ENCODE data around the gene PPP1R9B. TPM values are rescaled to one million over a fixed set of nuclear protein-coding genes. Genes with fewer than 3 reads are reported as not detected.

Gene PPP1R9B
- total and polyA plus RNA-seq, 2 of the 8 experiments (the other 6 are each of a cell fraction or from before 2014, with no cell fraction given), result 5.2 to 13.1 TPM

- Histone ChIP-seq H3K4me1 (replicated peaks in 1 of 4; ENCODE audit: control insufficient read depth in 3 of 4, insufficient read depth in 4 of 4, low read length in 3 of 4) (peaks cover 0 to 4% (median 2%) of the 10 kb centered on the region in 4 experiments; a peak in 1 of 7 replicates), H3K36me3 (ENCODE audit: control insufficient read depth in 2 of 4, insufficient read depth in 4 of 4, low read length in 3 of 4) (no peaks in the 10 kb centered on the region; a peak in 2 of 8 replicates), H3K18ac (ENCODE audit: extremely low read depth, low read length) (no peak overlapping the region), H2BK12ac (ENCODE audit: low read depth, low read length) (no peak overlapping the region), H3K56ac (replicated peaks; ENCODE audit: insufficient read length, low read depth, low read length) (no peak overlapping the region), H3K79me2 (ENCODE audit: control insufficient read depth in 1 of 2, insufficient read depth in 2 of 2, low read length in 2 of 2) (no peaks in the 10 kb centered on the region), H3K27me3 (replicated peaks in 1 of 4; ENCODE audit: control insufficient read depth in 3 of 4, extremely low read depth in 1 of 4, insufficient read depth in 3 of 4, low read length in 3 of 4) (no peaks in the 10 kb centered on the region; a peak in 1 of 7 replicates), H3K27ac (ENCODE audit: low read depth, low read length) (no peak overlapping the region), H4K91ac (replicated peaks; ENCODE audit: insufficient read length, low read length) (no peak overlapping the region), H3K14ac (ENCODE audit: insufficient read length) (no peak overlapping the region), H4K8ac (ENCODE audit: extremely low read depth, insufficient read depth, low read length) (no peak overlapping the region), H3K9me3 (ENCODE audit: insufficient read depth in 2 of 2, low read depth in 1 of 2, low read length in 1 of 2) (no peaks in the 10 kb centered on the region), H3K4ac (replicated peaks; ENCODE audit: insufficient read length, low read depth, low read length) (no peak overlapping the region), H3K23ac (ENCODE audit: insufficient read length) (no peak overlapping the region), H3K23me2 (ENCODE audit: low read depth, low read length) (no peaks in the 10 kb centered on the region), H3K9ac (replicated peaks in 1 of 4; ENCODE audit: extremely low read depth in 1 of 4, low read depth in 3 of 4, low read length in 3 of 4) (no peak overlapping the region), H4K5ac (ENCODE audit: insufficient read length, low read depth, low read length) (no peak overlapping the region), H3K4me3 (ENCODE audit: extremely low read depth in 1 of 4, insufficient read depth in 2 of 4, low read depth in 3 of 4, low read length in 4 of 4) (no peak overlapping the region), H3K4me2 (ENCODE audit: insufficient read depth in 1 of 2, low read depth in 2 of 2, low read length in 2 of 2) (no peak overlapping the region), H2BK120ac (replicated peaks; ENCODE audit: low read depth, low read length) (no peak overlapping the region), H2BK20ac (ENCODE audit: low read length) (no peak overlapping the region), H4K20me1 (replicated peaks in 1 of 2; ENCODE audit: control insufficient read depth in 1 of 2, insufficient read depth in 2 of 2, low read length in 2 of 2) (peaks cover 2% of the 10 kb centered on the region in 2 experiments), H2BK5ac (ENCODE audit: low read depth, low read length) (no peak overlapping the region), H2AK5ac (ENCODE audit: low read depth, low read length) (no peak overlapping the region), H3K79me1 (ENCODE audit: low read depth, low read length) (no peaks in the 10 kb centered on the region; the same call in 1 of the 2 replicates), H2BK15ac (ENCODE audit: low read length) (no peak overlapping the region), H2AFZ (ENCODE audit: low read length) (no peak overlapping the region)
- DNase-seq (ENCODE audit: low read depth in 1 of 2, low spot score in 2 of 2) (no peak), FAIRE-seq (no peak)
- ChIA-PET CTCF (ENCODE audit: partially characterized antibody) (interaction anchor here (0.6 to 23.0 kb wide), 10 partner anchors 11 to 65 kb away, joined by 3 to 412 read pairs (median 3); partner anchors contain the start of genes ITGA3 and PDK2), POLR2A (ENCODE audit: partially characterized antibody) (interaction anchor here (0.6 to 0.8 kb wide), 2 partner anchors 22 to 249 kb away, joined by 3 read pairs; no protein-coding TSS in a partner anchor)
- 81% methylated on average over 9 of the region's 9 CpGs; no CpG with 5 or more reads in 1 of the 2 experiments for WGBS, 2 experiments (ENCODE audit: extremely low coverage in 1 of 2, insufficient coverage in 1 of 2, insufficient read length in 1 of 2, insufficient replicate concordance in 2 of 2, low coverage in 1 of 2, low lambda C conversion rate in 2 of 2, missing lambda C conversion rate in 1 of 2)
- TF ChIP-seq GABPA (IDR thresholded peaks at IDR 0.05; ENCODE audit: borderline replicate concordance, insufficient read depth, low read length), result no peak
- TF ChIP-seq SP2 (IDR thresholded peaks at IDR 0.05; ENCODE audit: low read length), result no peak
- no peak for TF ChIP-seq TCF12 (IDR thresholded peaks at IDR 0.05; ENCODE audit: low read depth, low read length)
- TF ChIP-seq KDM5A (IDR thresholded peaks at IDR 0.05; ENCODE audit: low read length), result no peak
- TF ChIP-seq SP1 (IDR thresholded peaks at IDR 0.05; ENCODE audit: low read depth, low read length), result no peak
- no peak for TF ChIP-seq CTCF (IDR thresholded peaks at IDR 0.05; ENCODE audit: control extremely low read depth in 1 of 3, insufficient read depth in 1 of 3, low read depth in 1 of 3, low read length in 3 of 3)
- TF ChIP-seq RFX5 (IDR thresholded peaks at IDR 0.05; ENCODE audit: borderline replicate concordance, low read depth, low read length), result no peak
- TF ChIP-seq KDM4A (IDR thresholded peaks at IDR 0.05; ENCODE audit: low read depth, low read length, severe bottlenecking), result no peak
- no peak for TF ChIP-seq BACH1 (IDR thresholded peaks at IDR 0.05; ENCODE audit: low read length)
These were observed 41.9 kb downstream of the PPP1R9B start for GRCh38 chr17:50108556-50108955.
